KMS-11 (cell line): Measurements from ENCODE around the gene OR52E6.

Experiments used
- H2AFZ ChIP-seq: fragments of 200-600 bp; sonication (generic); 2 replicates; pipeline ENCODE4 v1.6.1; 2016; ENCODE audit warnings: antibody characterized with exemption, mixed run types, low read depth
- H3K27ac ChIP-seq: fragments of 200-600 bp; sonication (generic); 2 replicates; pipeline ENCODE4 v1.6.1; 2016; ENCODE audit warnings: mild to moderate bottlenecking, mixed run types
- H3K27me3 ChIP-seq: fragments of 200-600 bp; sonication (generic); 2 replicates; pipeline ENCODE4 v1.6.1; 2017; ENCODE audit warnings: mild to moderate bottlenecking, low read depth, mixed run types, moderate library complexity; ENCODE audit not compliant: insufficient read depth
- H3K36me3 ChIP-seq: fragments of 200-600 bp; sonication (generic); 2 replicates; pipeline ENCODE4 v1.6.1; 2017; ENCODE audit warnings: mild to moderate bottlenecking, mixed run types; ENCODE audit not compliant: insufficient read depth
- H3K4me1 ChIP-seq: fragments of 200-600 bp; sonication (generic); 2 replicates; pipeline ENCODE4 v1.6.1; 2016; ENCODE audit warnings: mild to moderate bottlenecking, low read depth, mixed run types; ENCODE audit not compliant: poor library complexity, severe bottlenecking
- H3K4me2 ChIP-seq: fragments of 200-600 bp; sonication (generic); 2 replicates; pipeline ENCODE4 v1.7.0; 2016; ENCODE audit warnings: mild to moderate bottlenecking, mixed run types
- H3K4me3 ChIP-seq: fragments of 200-600 bp; sonication (generic); IDR thresholded peaks from 2 replicates; pipeline ENCODE4 v1.6.1; 2017; ENCODE audit warnings: low read depth, low read length, mixed read lengths; ENCODE audit not compliant: insufficient read depth
- H3K79me2 ChIP-seq: fragments of 200-600 bp; sonication (generic); 2 replicates; pipeline ENCODE4 v1.6.1; 2016; ENCODE audit warnings: low read depth, mixed run types; ENCODE audit not compliant: insufficient read depth
- H3K9ac ChIP-seq: fragments of 200-600 bp; sonication (generic); 2 replicates; pipeline ENCODE4 v1.6.1; 2016; ENCODE audit warnings: mild to moderate bottlenecking, mixed run types
- H4K20me1 ChIP-seq: fragments of 200-600 bp; sonication (generic); 2 replicates; pipeline ENCODE4 v1.6.1; 2016; ENCODE audit warnings: mild to moderate bottlenecking, mixed run types; ENCODE audit not compliant: insufficient read depth
- TF ChIP-seq, protein P1 (sequence below): fragments of 200-600 bp; sonication (generic); conservative IDR thresholded peaks from 2 replicates; pipeline ENCODE4 v1.6.1; 2017; ENCODE audit warnings: low read depth, mild to moderate bottlenecking, antibody characterized with exemption, low read length, moderate library complexity, mixed read lengths

OR52E6 gene

DNA sequence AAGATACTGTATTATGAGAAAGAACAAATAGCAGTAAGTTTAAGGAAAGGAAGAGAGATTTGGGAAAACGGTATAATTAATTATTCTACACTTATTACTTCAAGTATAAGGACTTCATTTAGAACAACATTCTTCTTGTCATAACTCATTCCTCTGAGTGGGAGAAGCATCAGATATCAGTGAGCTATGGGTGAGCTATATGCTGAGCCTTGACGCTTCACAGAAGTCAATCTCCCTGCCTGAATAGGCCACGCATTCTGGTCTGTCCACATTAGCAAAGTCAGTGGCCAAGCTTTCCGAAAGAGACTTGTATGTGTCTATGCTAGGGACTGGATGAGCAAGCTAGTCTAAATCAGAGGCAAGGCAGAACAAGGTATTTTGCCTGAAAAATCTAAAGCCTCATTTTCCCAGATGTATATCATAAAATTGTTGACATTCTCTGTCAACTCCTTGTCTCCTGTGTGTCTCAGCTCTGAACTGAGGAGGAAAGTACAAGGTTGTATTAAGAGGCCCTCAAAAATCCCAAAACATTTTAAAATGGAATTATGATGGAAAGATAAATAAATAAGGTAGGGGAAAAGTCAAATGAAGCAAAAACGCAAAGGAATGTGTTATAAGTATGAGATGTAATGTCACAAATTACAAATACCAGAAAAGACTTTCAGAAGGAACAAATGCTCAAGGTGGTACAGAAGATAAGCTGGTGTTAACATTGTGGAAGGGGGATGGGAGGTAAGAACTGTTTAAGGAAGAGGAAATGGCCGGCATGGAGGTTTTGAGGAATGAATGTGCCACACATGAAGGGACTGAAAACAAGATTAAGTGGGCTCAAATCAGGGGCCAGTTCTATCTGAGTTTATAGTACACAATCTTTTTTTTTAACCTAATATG is 31.5 kb downstream of the OR52E6 start:
- H2AFZ ChIP-seq = no peak overlapping the region
- no peak overlapping the region for H3K4me2 ChIP-seq
- H3K27me3 ChIP-seq = no peaks in the 10 kb centered on the region
- H3K4me1 ChIP-seq = no peaks in the 10 kb centered on the region
- TF ChIP-seq, protein P1, sequence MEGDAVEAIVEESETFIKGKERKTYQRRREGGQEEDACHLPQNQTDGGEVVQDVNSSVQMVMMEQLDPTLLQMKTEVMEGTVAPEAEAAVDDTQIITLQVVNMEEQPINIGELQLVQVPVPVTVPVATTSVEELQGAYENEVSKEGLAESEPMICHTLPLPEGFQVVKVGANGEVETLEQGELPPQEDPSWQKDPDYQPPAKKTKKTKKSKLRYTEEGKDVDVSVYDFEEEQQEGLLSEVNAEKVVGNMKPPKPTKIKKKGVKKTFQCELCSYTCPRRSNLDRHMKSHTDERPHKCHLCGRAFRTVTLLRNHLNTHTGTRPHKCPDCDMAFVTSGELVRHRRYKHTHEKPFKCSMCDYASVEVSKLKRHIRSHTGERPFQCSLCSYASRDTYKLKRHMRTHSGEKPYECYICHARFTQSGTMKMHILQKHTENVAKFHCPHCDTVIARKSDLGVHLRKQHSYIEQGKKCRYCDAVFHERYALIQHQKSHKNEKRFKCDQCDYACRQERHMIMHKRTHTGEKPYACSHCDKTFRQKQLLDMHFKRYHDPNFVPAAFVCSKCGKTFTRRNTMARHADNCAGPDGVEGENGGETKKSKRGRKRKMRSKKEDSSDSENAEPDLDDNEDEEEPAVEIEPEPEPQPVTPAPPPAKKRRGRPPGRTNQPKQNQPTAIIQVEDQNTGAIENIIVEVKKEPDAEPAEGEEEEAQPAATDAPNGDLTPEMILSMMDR = no peak
- H3K4me3 ChIP-seq = no peak overlapping the region
- no peaks in the 10 kb centered on the region for H3K79me2 ChIP-seq
- no peak overlapping the region for H3K9ac ChIP-seq
- no peaks in the 10 kb centered on the region for H3K36me3 ChIP-seq
- H3K27ac ChIP-seq = no peak overlapping the region
- H4K20me1 ChIP-seq = no peaks in the 10 kb centered on the region

- H3K36me3 ChIP-seq = no peaks in the 10 kb centered on the region
- H3K4me1 ChIP-seq = no peaks in the 10 kb centered on the region
- no peak overlapping the region; the same call in 1 of the 2 replicates for H3K9ac ChIP-seq
- no peak overlapping the region for H3K4me3 ChIP-seq
- TF ChIP-seq, protein P1 = no peak
- H2AFZ ChIP-seq = peak overlapping the region; percentile 73
- no peak overlapping the region for H3K27ac ChIP-seq
- H4K20me1 ChIP-seq = no peaks in the 10 kb centered on the region
- no peaks in the 10 kb centered on the region for H3K79me2 ChIP-seq
- no peaks in the 10 kb centered on the region for H3K27me3 ChIP-seq
- H3K4me2 ChIP-seq = peak overlapping the region; percentile 36; the same call in 1 of the 2 replicates
Observed at GRCh38 chr11:5809122-5809519, 32.6 kb downstream of the OR52E6 start.

DNA sequence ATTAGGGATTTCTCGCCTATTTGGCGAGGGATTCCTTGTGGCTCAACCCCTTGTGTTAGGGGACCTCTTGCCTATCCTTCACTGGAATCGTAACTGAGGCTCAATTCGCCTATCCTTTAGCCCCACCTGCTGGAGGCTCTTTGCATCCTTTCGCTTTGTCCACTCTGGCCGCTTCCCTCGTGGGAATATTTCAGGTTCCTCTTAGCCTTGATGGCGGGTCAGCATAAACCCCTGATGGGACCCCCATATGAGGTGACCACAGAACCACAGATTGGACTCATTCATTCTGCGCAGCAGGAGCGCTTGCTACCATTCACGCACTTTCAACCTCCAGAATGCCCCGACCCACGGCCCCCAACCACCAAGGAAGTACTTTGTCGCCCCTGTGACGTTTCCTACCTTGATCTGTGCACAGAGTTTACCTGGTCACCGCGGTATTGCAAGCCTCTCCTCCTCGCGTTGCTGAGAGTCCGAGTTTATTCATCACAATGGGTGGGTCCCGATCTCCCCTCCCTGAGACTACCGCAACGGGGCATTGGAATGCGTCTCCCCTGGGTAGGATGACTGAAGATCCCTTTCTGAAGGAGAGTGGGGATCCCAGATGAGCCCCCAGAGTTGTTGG is 33.1 kb downstream of the OR52E6 start, which contains the start of gene OR52N2:
Gene OR52N2 (plus strand): TSS at position 425 of the 622 bp plus-strand sequence. CDS start 11,412 bp downstream, outside the sequence.
- H3K27ac ChIP-seq = no peak within 1 kb of the TSS
- H3K27me3 ChIP-seq = no peaks in the 10 kb centered on the region
- no peak within 1 kb of the TSS for H3K4me3 ChIP-seq
- H2AFZ ChIP-seq = peak within 1 kb of the TSS; percentile 73
- peak within 1 kb of the TSS; percentile 36; the same call in 1 of the 2 replicates for H3K4me2 ChIP-seq
- no peaks in the 10 kb centered on the region for H3K79me2 ChIP-seq
- H3K4me1 ChIP-seq = no peaks in the 10 kb centered on the region
- H4K20me1 ChIP-seq = no peaks in the 10 kb centered on the region
- H3K9ac ChIP-seq = peak within 1 kb of the TSS; percentile 23; the same call in 1 of the 2 replicates
- H3K36me3 ChIP-seq = no peaks in the 10 kb centered on the region
- TF ChIP-seq, protein P1 = peak; percentile 88

- H2AFZ ChIP-seq = no peak overlapping the region
- no peak overlapping the region for H3K9ac ChIP-seq
Observed at GRCh38 chr11:5807580-5807979, 34.1 kb downstream of the OR52E6 start.

More at GRCh38 chr11:5807580-5807979, 34.1 kb downstream of the OR52E6 start:
- H3K4me1 ChIP-seq = no peaks in the 10 kb centered on the region
- no peak overlapping the region for H3K4me3 ChIP-seq
- H3K36me3 ChIP-seq = no peaks in the 10 kb centered on the region
- no peak overlapping the region for H3K4me2 ChIP-seq
- no peaks in the 10 kb centered on the region for H3K79me2 ChIP-seq
- no peaks in the 10 kb centered on the region for H3K27me3 ChIP-seq
- no peaks in the 10 kb centered on the region for H4K20me1 ChIP-seq
- H3K27ac ChIP-seq = no peak overlapping the region
- TF ChIP-seq, protein P1 = no peak
